H9 (cell line): ENCODE results near the gene ZBTB17. TPM values are rescaled to one million over a fixed set of nuclear protein-coding genes. Genes with fewer than 3 reads are reported as not detected.

ENCODE experiments used
- DNase-seq: peaks from one replicate; pipeline ENCODE4 v3.0.0-alpha.2; 2017
- H2AFZ ChIP-seq: one replicate; pipeline ENCODE4 v1.6.1; 2013; ENCODE audit warnings: mild to moderate bottlenecking, low read length, control low read depth, moderate library complexity
- H2AK5ac ChIP-seq: 2 replicates; pipeline ENCODE4 v1.6.1; 2013; ENCODE audit warnings: low read length, control low read depth, mixed read lengths; ENCODE audit not compliant: insufficient read length
- H2BK120ac ChIP-seq: one replicate; pipeline ENCODE4 v1.6.1; 2013; ENCODE audit warnings: low read depth, mild to moderate bottlenecking, low read length, control low read depth, inconsistent platforms; ENCODE audit not compliant: poor library complexity, severe bottlenecking
- H2BK12ac ChIP-seq: 2 replicates; pipeline ENCODE4 v1.6.1; 2013; ENCODE audit warnings: low read length, control low read depth, mixed read lengths, low read depth; ENCODE audit not compliant: insufficient read length
- H2BK15ac ChIP-seq: 2 replicates; pipeline ENCODE4 v1.6.1; 2013; ENCODE audit warnings: low read depth, low read length, control low read depth
- H2BK20ac ChIP-seq: one replicate; pipeline ENCODE4 v1.6.1; 2013; ENCODE audit warnings: low read depth, mild to moderate bottlenecking, low read length, control low read depth, inconsistent platforms; ENCODE audit not compliant: poor library complexity, severe bottlenecking
- H2BK5ac ChIP-seq: 2 replicates; pipeline ENCODE4 v1.6.1; 2013; ENCODE audit warnings: low read length, control low read depth, mixed read lengths; ENCODE audit not compliant: insufficient read length
- H3K14ac ChIP-seq: 2 replicates; pipeline ENCODE4 v1.6.1; 2013; ENCODE audit warnings: low read length, control low read depth; ENCODE audit not compliant: insufficient read depth
- H3K18ac ChIP-seq: 2 replicates; pipeline ENCODE4 v1.6.1; 2013; ENCODE audit warnings: low read depth, mild to moderate bottlenecking, mixed read lengths, low read length, control low read depth; ENCODE audit not compliant: insufficient read length
- H3K23ac ChIP-seq: 2 replicates; pipeline ENCODE4 v1.6.1; 2013; ENCODE audit warnings: low read length, control low read depth, mixed read lengths, low read depth; ENCODE audit not compliant: insufficient read length
- H3K23me2 ChIP-seq: 2 replicates; pipeline ENCODE4 v1.6.1; 2013; ENCODE audit warnings: low read depth, mild to moderate bottlenecking, mixed read lengths, low read length, control low read depth; ENCODE audit not compliant: insufficient read length, poor library complexity, severe bottlenecking
- H3K27ac ChIP-seq: 2 replicates; pipeline ENCODE4 v1.5.1; 2013; ENCODE audit warnings: low read length, control low read depth, mixed read lengths, low read depth; ENCODE audit not compliant: insufficient read length
- H3K27me3 ChIP-seq: 2 replicates; pipeline ENCODE4 v1.6.1; 2013; ENCODE audit warnings: low read length, control low read depth, inconsistent platforms; ENCODE audit not compliant: insufficient read depth
- H3K4ac ChIP-seq: 2 replicates; pipeline ENCODE4 v1.6.1; 2013; ENCODE audit warnings: low read depth, mild to moderate bottlenecking, control low read depth, inconsistent platforms, low read length, moderate library complexity
- H3K4me1 ChIP-seq: 2 replicates; pipeline ENCODE4 v1.6.1; 2013; ENCODE audit warnings: low read length, control low read depth, inconsistent platforms; ENCODE audit not compliant: insufficient read depth
- H3K4me2 ChIP-seq: 2 replicates; pipeline ENCODE4 v1.6.1; 2013; ENCODE audit warnings: low read length, control low read depth, mixed read lengths; ENCODE audit not compliant: insufficient read length, insufficient read depth
- H3K56ac ChIP-seq: 2 replicates; pipeline ENCODE4 v1.6.1; 2013; ENCODE audit warnings: low read depth, mild to moderate bottlenecking, mixed read lengths, low read length, control low read depth; ENCODE audit not compliant: insufficient read length
- H3K79me1 ChIP-seq: 2 replicates; pipeline ENCODE4 v1.6.1; 2013; ENCODE audit warnings: low read depth, mild to moderate bottlenecking, moderate library complexity, low read length, control low read depth, inconsistent platforms; ENCODE audit not compliant: insufficient read depth, poor library complexity, severe bottlenecking
- H3K79me2 ChIP-seq: 2 replicates; pipeline ENCODE4 v1.6.1; 2013; ENCODE audit warnings: low read length, control low read depth, inconsistent platforms; ENCODE audit not compliant: insufficient read depth
- H3K9ac ChIP-seq: 2 replicates; pipeline ENCODE4 v1.6.1; 2013; ENCODE audit warnings: low read length, control low read depth, mixed read lengths; ENCODE audit not compliant: insufficient read length; ENCODE audit errors: extremely low read depth
- H3K9me3 ChIP-seq: one replicate; pipeline ENCODE4 v1.6.1; 2013; ENCODE audit warnings: low read depth, low read length, inconsistent platforms; ENCODE audit not compliant: control insufficient read depth
- H3T11ph ChIP-seq: one replicate; pipeline ENCODE4 v1.6.1; 2013; ENCODE audit warnings: mild to moderate bottlenecking, low read length, control low read depth, inconsistent platforms
- H4K20me1 ChIP-seq: one replicate; pipeline ENCODE4 v1.6.1; 2013; ENCODE audit not compliant: control insufficient read depth, insufficient read length, insufficient read depth
- H4K5ac ChIP-seq: 2 replicates; pipeline ENCODE4 v1.6.1; 2013; ENCODE audit warnings: low read depth, mild to moderate bottlenecking, mixed read lengths, low read length, control low read depth; ENCODE audit not compliant: insufficient read length
- H4K8ac ChIP-seq: replicated peaks from 2 replicates; pipeline ENCODE4 v1.6.1; 2013; ENCODE audit warnings: low read length, control low read depth, mixed read lengths, low read depth; ENCODE audit not compliant: insufficient read length
- H4K91ac ChIP-seq: 2 replicates; pipeline ENCODE4 v1.6.1; 2013; ENCODE audit warnings: low read depth, mild to moderate bottlenecking, moderate library complexity, mixed read lengths, low read length, control low read depth; ENCODE audit not compliant: insufficient read length
- H3K27ac Mint-ChIP-seq, 3 experiments: 2 replicates in 2 of 3; 3 replicates in 1 of 3; pipeline ENCODE4 v1.8.0; 2020 to 2021; ENCODE audit warnings: mixed read lengths in 3 of 3, mild to moderate bottlenecking in 1 of 3, moderate library complexity in 1 of 3
- H3K27me3 Mint-ChIP-seq: 2 replicates; pipeline ENCODE4 v1.8.0; 2021; ENCODE audit warnings: low read depth, mild to moderate bottlenecking, moderate library complexity, mixed read lengths
- H3K36me3 Mint-ChIP-seq, 3 experiments: 2 replicates in 2 of 3; 3 replicates in 1 of 3; pipeline ENCODE4 v1.8.0; 2020 to 2021; ENCODE audit warnings: low read depth in 3 of 3, mixed read lengths in 3 of 3; ENCODE audit not compliant: insufficient read depth in 1 of 3
- H3K4me1 Mint-ChIP-seq, 2 experiments: 2 replicates each; pipeline ENCODE4 v1.8.0; 2020; ENCODE audit warnings: mixed read lengths in 2 of 2
- H3K4me3 Mint-ChIP-seq, 2 experiments: 2 replicates in 1 of 2; 3 replicates in 1 of 2; pipeline ENCODE4 v1.8.0; 2020 to 2021; ENCODE audit warnings: mild to moderate bottlenecking in 2 of 2, mixed read lengths in 2 of 2, moderate library complexity in 1 of 2
- H3K9me3 Mint-ChIP-seq, 2 experiments: 2 replicates in 1 of 2; 3 replicates in 1 of 2; pipeline ENCODE4 v1.8.0; 2020; ENCODE audit warnings: mild to moderate bottlenecking in 2 of 2, mixed read lengths in 2 of 2, moderate library complexity in 1 of 2
- WGBS: extraction: QIAGEN DNeasy Blood & Tissue Kit; methylation state at CpG from one replicate; pipeline ENCODE4 v1.1.7; 2013; ENCODE audit warnings: missing lambda C conversion rate, low lambda C conversion rate, mixed read lengths; ENCODE audit not compliant: insufficient read length; ENCODE audit errors: extremely low coverage; 5-methylcytosine and 5-hydroxymethylcytosine counted together
- total RNA-seq: library from RNA; stranded (reverse); gene quantifications from 2 replicates; pipeline ENCODE4 v1.2.1, GENCODE V29; 2021
- TF ChIP-seq, protein P1 (sequence below): fragments of 200-600 bp; sonication (generic); conservative IDR thresholded peaks from 3 replicates; pipeline ENCODE4 v1.8.0; 2021; ENCODE audit warnings: antibody characterized with exemption, mild to moderate bottlenecking

Gene ZBTB17
- total RNA-seq, 1 experiment from 2014 or later, result 16.5 TPM

DNA sequence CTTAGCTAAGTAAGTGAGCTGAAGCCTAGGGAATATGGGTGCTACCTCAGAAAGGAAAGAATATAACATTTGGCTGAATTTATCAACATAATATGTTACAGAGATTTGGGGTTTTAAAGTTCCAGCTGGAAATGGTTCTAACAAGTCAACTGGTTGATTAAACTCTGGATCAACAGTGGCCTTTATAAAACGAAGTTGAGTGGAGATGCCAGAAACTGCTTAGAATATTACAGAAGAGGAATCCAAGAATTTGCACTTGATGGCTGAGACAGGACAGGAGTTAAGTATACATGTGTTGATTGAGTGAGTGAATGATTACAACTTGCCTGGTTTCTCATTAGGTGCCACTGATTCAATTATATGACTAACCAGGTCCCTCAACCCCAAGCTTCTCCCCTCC lies 7.4 kb upstream of the ZBTB17 start:
- WGBS, result no CpG with 5 or more reads among the region's 1 CpG
- H3K4me3 Mint-ChIP-seq, result no peak overlapping the region
- no peak overlapping the region for H4K91ac ChIP-seq

More for the DNA sequence above, 7.4 kb upstream of the ZBTB17 start:
- Histone ChIP-seq H3K4me2 (no peak overlapping the region), H4K8ac (no peak overlapping the region), H2BK20ac (no peak overlapping the region), H3K27me3 (no peaks in the 10 kb centered on the region), H3K18ac (no peak overlapping the region), H2BK15ac (no peak overlapping the region), H2AK5ac (no peak overlapping the region), H3K56ac (no peak overlapping the region), H3K14ac (no peak overlapping the region), H3K9ac (no peak overlapping the region), H3K4ac (no peak overlapping the region), H3T11ph (no peak overlapping the region), H3K23ac (no peak overlapping the region), H4K5ac (no peak overlapping the region), H3K9me3 (no peaks in the 10 kb centered on the region), H2AFZ (no peak overlapping the region), H4K20me1 (no peaks in the 10 kb centered on the region), H3K79me2 (no peaks in the 10 kb centered on the region), H2BK5ac (no peak overlapping the region), H3K23me2 (no peaks in the 10 kb centered on the region), H2BK12ac (no peak overlapping the region), H3K4me1 (no peaks in the 10 kb centered on the region), H3K79me1 (no peaks in the 10 kb centered on the region), H3K27ac (no peak overlapping the region), H2BK120ac (no peak overlapping the region)
- TF ChIP-seq, protein P1, sequence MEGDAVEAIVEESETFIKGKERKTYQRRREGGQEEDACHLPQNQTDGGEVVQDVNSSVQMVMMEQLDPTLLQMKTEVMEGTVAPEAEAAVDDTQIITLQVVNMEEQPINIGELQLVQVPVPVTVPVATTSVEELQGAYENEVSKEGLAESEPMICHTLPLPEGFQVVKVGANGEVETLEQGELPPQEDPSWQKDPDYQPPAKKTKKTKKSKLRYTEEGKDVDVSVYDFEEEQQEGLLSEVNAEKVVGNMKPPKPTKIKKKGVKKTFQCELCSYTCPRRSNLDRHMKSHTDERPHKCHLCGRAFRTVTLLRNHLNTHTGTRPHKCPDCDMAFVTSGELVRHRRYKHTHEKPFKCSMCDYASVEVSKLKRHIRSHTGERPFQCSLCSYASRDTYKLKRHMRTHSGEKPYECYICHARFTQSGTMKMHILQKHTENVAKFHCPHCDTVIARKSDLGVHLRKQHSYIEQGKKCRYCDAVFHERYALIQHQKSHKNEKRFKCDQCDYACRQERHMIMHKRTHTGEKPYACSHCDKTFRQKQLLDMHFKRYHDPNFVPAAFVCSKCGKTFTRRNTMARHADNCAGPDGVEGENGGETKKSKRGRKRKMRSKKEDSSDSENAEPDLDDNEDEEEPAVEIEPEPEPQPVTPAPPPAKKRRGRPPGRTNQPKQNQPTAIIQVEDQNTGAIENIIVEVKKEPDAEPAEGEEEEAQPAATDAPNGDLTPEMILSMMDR, result no peak
- peaks cover 0 to 6% of the 10 kb centered on the region in 2 experiments; a peak in 1 of 5 replicates for H3K9me3 Mint-ChIP-seq
- no peaks in the 10 kb centered on the region for H3K36me3 Mint-ChIP-seq
- DNase-seq, result no peak
- H3K4me1 Mint-ChIP-seq, result no peaks in the 10 kb centered on the region
- H3K27me3 Mint-ChIP-seq, result peaks cover 36% of the 10 kb centered on the region
- H3K27ac Mint-ChIP-seq, result no peak overlapping the region
